ENCODE results near the gene THY1.

THY1 gene

GRCh38 chr11:119434591-119435330 is 11.8 kb upstream of the THY1 start:
- Histone ChIP-seq H3K36me3 (ENCODE audit: control insufficient read depth in 4 of 4, insufficient read depth in 4 of 4, low read length in 3 of 4) (no peaks in the 10 kb centered on the region), H3K9me3 (ENCODE audit: control extremely low read depth in 1 of 5, control insufficient read depth in 4 of 5, insufficient read depth in 2 of 5, low read depth in 1 of 5, low read length in 4 of 5) (peaks cover 0 to 4% (median 0%) of the 10 kb centered on the region in 5 experiments), H3K27me3 (replicated peaks in 2 of 5; ENCODE audit: control insufficient read depth in 4 of 5, insufficient read depth in 5 of 5, low read length in 4 of 5) (no peaks in the 10 kb centered on the region), H3K4me3 (ENCODE audit: control insufficient read depth in 1 of 7, extremely low read depth in 1 of 7, insufficient read depth in 4 of 7, low read depth in 2 of 7, low read length in 6 of 7) (no peak overlapping the region), H3K27ac (ENCODE audit: insufficient read depth in 1 of 2, low read depth in 1 of 2, low read length in 2 of 2, poor library complexity in 1 of 2, severe bottlenecking in 2 of 2) (no peak overlapping the region), H3K4me1 (ENCODE audit: control extremely low read depth in 1 of 4, control insufficient read depth in 4 of 4, insufficient read depth in 4 of 4, low read length in 3 of 4) (peaks cover 0 to 18% (median 12%) of the 10 kb centered on the region in 4 experiments)
- ChIA-PET POLR2A (no interaction called here), CTCF (interaction anchor here (0.9 to 1.9 kb wide), 6 partner anchors 13 to 210 kb away, joined by 3 to 7 read pairs (median 4); no protein-coding TSS in a partner anchor)
- no CpG with 5 or more reads among the region's 1 CpG for WGBS (ENCODE audit: insufficient coverage)
- DNase-seq, result peak in 1 of 3 donors; percentile 22

- H3K27ac ChIP-seq (ENCODE audit: insufficient read depth in 1 of 2, low read depth in 1 of 2, low read length in 2 of 2, poor library complexity in 1 of 2, severe bottlenecking in 2 of 2), result no peak overlapping the region
- no peak overlapping the region for H3K4me3 ChIP-seq (ENCODE audit: control insufficient read depth in 1 of 7, extremely low read depth in 1 of 7, insufficient read depth in 4 of 7, low read depth in 2 of 7, low read length in 6 of 7)
- no peaks in the 10 kb centered on the region for H3K36me3 ChIP-seq (ENCODE audit: control insufficient read depth in 4 of 4, insufficient read depth in 4 of 4, low read length in 3 of 4)
- no peak for DNase-seq
- H3K9me3 ChIP-seq (ENCODE audit: control extremely low read depth in 1 of 5, control insufficient read depth in 4 of 5, insufficient read depth in 2 of 5, low read depth in 1 of 5, low read length in 4 of 5), result peaks cover 0 to 4% (median 2%) of the 10 kb centered on the region in 5 experiments
- ChIA-PET POLR2A (no interaction called here), CTCF (interaction anchor here (1.3 to 1.9 kb wide), 4 partner anchors 11 to 73 kb away, joined by 4 to 7 read pairs (median 5); partner anchors contain the start of gene THY1)
- WGBS (ENCODE audit: insufficient coverage), result 100% methylated on average over 1 of the region's 1 CpG
- H3K27me3 ChIP-seq (replicated peaks in 2 of 5; ENCODE audit: control insufficient read depth in 4 of 5, insufficient read depth in 5 of 5, low read length in 4 of 5), result peaks cover 0 to 2% (median 0%) of the 10 kb centered on the region in 5 experiments
- H3K4me1 ChIP-seq (ENCODE audit: control extremely low read depth in 1 of 4, control insufficient read depth in 4 of 4, insufficient read depth in 4 of 4, low read length in 3 of 4), result peaks cover 0 to 18% (median 10%) of the 10 kb centered on the region in 4 experiments
Observed at GRCh38 chr11:119433358-119433725, 10.4 kb upstream of the THY1 start.

GRCh38 chr11:119432484-119433357 is 9.7 kb upstream of the THY1 start:
- POLR2A ChIA-PET, result no interaction called here
- WGBS (ENCODE audit: insufficient coverage), result 91% methylated on average over 17 of the region's 21 CpGs
- CTCF ChIA-PET, result interaction anchor here (0.9 to 1.4 kb wide), 3 partner anchors 10 to 38 kb away, joined by 3 to 6 read pairs (median 3); partner anchors contain the start of gene THY1
- Histone ChIP-seq H3K4me1 (ENCODE audit: control extremely low read depth in 1 of 4, control insufficient read depth in 4 of 4, insufficient read depth in 4 of 4, low read length in 3 of 4) (peaks cover 0 to 18% (median 10%) of the 10 kb centered on the region in 4 experiments), H3K9me3 (ENCODE audit: control extremely low read depth in 1 of 5, control insufficient read depth in 4 of 5, insufficient read depth in 2 of 5, low read depth in 1 of 5, low read length in 4 of 5) (peaks cover 0 to 4% (median 2%) of the 10 kb centered on the region in 5 experiments), H3K36me3 (ENCODE audit: control insufficient read depth in 4 of 4, insufficient read depth in 4 of 4, low read length in 3 of 4) (no peaks in the 10 kb centered on the region), H3K27ac (ENCODE audit: insufficient read depth in 1 of 2, low read depth in 1 of 2, low read length in 2 of 2, poor library complexity in 1 of 2, severe bottlenecking in 2 of 2) (no peak overlapping the region), H3K27me3 (replicated peaks in 2 of 5; ENCODE audit: control insufficient read depth in 4 of 5, insufficient read depth in 5 of 5, low read length in 4 of 5) (peaks cover 0 to 2% (median 0%) of the 10 kb centered on the region in 5 experiments), H3K4me3 (ENCODE audit: control insufficient read depth in 1 of 7, extremely low read depth in 1 of 7, insufficient read depth in 4 of 7, low read depth in 2 of 7, low read length in 6 of 7) (no peak overlapping the region)
- no peak for DNase-seq

GRCh38 chr11:119431523-119431922 is 8.6 kb upstream of the THY1 start:
- Histone ChIP-seq H3K27ac (ENCODE audit: insufficient read depth in 1 of 2, low read depth in 1 of 2, low read length in 2 of 2, poor library complexity in 1 of 2, severe bottlenecking in 2 of 2) (no peak overlapping the region), H3K36me3 (ENCODE audit: control insufficient read depth in 4 of 4, insufficient read depth in 4 of 4, low read length in 3 of 4) (no peaks in the 10 kb centered on the region), H3K4me1 (ENCODE audit: control extremely low read depth in 1 of 4, control insufficient read depth in 4 of 4, insufficient read depth in 4 of 4, low read length in 3 of 4) (peaks cover 0 to 14% (median 7%) of the 10 kb centered on the region in 4 experiments), H3K9me3 (ENCODE audit: control extremely low read depth in 1 of 5, control insufficient read depth in 4 of 5, insufficient read depth in 2 of 5, low read depth in 1 of 5, low read length in 4 of 5) (peaks cover 0 to 4% (median 0%) of the 10 kb centered on the region in 5 experiments), H3K27me3 (replicated peaks in 2 of 5; ENCODE audit: control insufficient read depth in 4 of 5, insufficient read depth in 5 of 5, low read length in 4 of 5) (peaks cover 0 to 2% (median 0%) of the 10 kb centered on the region in 5 experiments), H3K4me3 (ENCODE audit: control insufficient read depth in 1 of 7, extremely low read depth in 1 of 7, insufficient read depth in 4 of 7, low read depth in 2 of 7, low read length in 6 of 7) (no peak overlapping the region)
- POLR2A ChIA-PET, result no interaction called here
- CTCF ChIA-PET, result no interaction called here
- WGBS (ENCODE audit: insufficient coverage), result 97% methylated on average over 7 of the region's 7 CpGs
- DNase-seq, result no peak

- Histone ChIP-seq H3K27ac (ENCODE audit: insufficient read depth in 1 of 2, low read depth in 1 of 2, low read length in 2 of 2, poor library complexity in 1 of 2, severe bottlenecking in 2 of 2) (no peak overlapping the region), H3K27me3 (replicated peaks in 2 of 5; ENCODE audit: control insufficient read depth in 4 of 5, insufficient read depth in 5 of 5, low read length in 4 of 5) (peaks cover 0 to 20% (median 4%) of the 10 kb centered on the region in 5 experiments), H3K4me3 (ENCODE audit: control insufficient read depth in 1 of 7, extremely low read depth in 1 of 7, insufficient read depth in 4 of 7, low read depth in 2 of 7, low read length in 6 of 7) (no peak overlapping the region), H3K9me3 (ENCODE audit: control extremely low read depth in 1 of 5, control insufficient read depth in 4 of 5, insufficient read depth in 2 of 5, low read depth in 1 of 5, low read length in 4 of 5) (peaks cover 0 to 4% (median 0%) of the 10 kb centered on the region in 5 experiments), H3K4me1 (ENCODE audit: control extremely low read depth in 1 of 4, control insufficient read depth in 4 of 4, insufficient read depth in 4 of 4, low read length in 3 of 4) (peaks cover 0 to 11% (median 10%) of the 10 kb centered on the region in 4 experiments), H3K36me3 (ENCODE audit: control insufficient read depth in 4 of 4, insufficient read depth in 4 of 4, low read length in 3 of 4) (no peaks in the 10 kb centered on the region)
- DNase-seq, result no peak
- CTCF ChIA-PET, result no interaction called here
- WGBS (ENCODE audit: insufficient coverage), result no CpG with 5 or more reads among the region's 5 CpGs
- POLR2A ChIA-PET, result no interaction called here
Observed at GRCh38 chr11:119427279-119427678, 4.3 kb upstream of the THY1 start.

- peaks cover 2 to 31% (median 8%) of the 10 kb centered on the region in 5 experiments for H3K27me3 ChIP-seq (replicated peaks in 2 of 5; ENCODE audit: control insufficient read depth in 4 of 5, insufficient read depth in 5 of 5, low read length in 4 of 5)
- H3K27ac ChIP-seq (ENCODE audit: insufficient read depth in 1 of 2, low read depth in 1 of 2, low read length in 2 of 2, poor library complexity in 1 of 2, severe bottlenecking in 2 of 2), result no peak overlapping the region
- no peaks in the 10 kb centered on the region for H3K36me3 ChIP-seq (ENCODE audit: control insufficient read depth in 4 of 4, insufficient read depth in 4 of 4, low read length in 3 of 4)
- ChIA-PET CTCF (no interaction called here), POLR2A (interaction anchor here (0.6 kb wide), 1 partner anchor 188 kb away, joined by 5 read pairs; no protein-coding TSS in a partner anchor)
- DNase-seq, result no peak
- H3K4me3 ChIP-seq (ENCODE audit: control insufficient read depth in 1 of 7, extremely low read depth in 1 of 7, insufficient read depth in 4 of 7, low read depth in 2 of 7, low read length in 6 of 7), result no peak overlapping the region
- 84% methylated on average over 4 of the region's 4 CpGs for WGBS (ENCODE audit: insufficient coverage)
- H3K9me3 ChIP-seq (ENCODE audit: control extremely low read depth in 1 of 5, control insufficient read depth in 4 of 5, insufficient read depth in 2 of 5, low read depth in 1 of 5, low read length in 4 of 5), result peaks cover 0 to 4% (median 0%) of the 10 kb centered on the region in 5 experiments
- H3K4me1 ChIP-seq (ENCODE audit: control extremely low read depth in 1 of 4, control insufficient read depth in 4 of 4, insufficient read depth in 4 of 4, low read length in 3 of 4), result peaks cover 0 to 20% (median 17%) of the 10 kb centered on the region in 4 experiments
Observed at GRCh38 chr11:119426142-119426541, 3.2 kb upstream of the THY1 start.

All from common myeloid progenitor, CD34-positive (primary cell).